NT2/D1 (cell line): ENCODE measurements around the gene SOAT1.

ENCODE experiments used
- SUZ12 ChIP-seq: IDR thresholded peaks from 2 replicates; pipeline ENCODE4 v1.6.1; 2011; ENCODE audit not compliant: insufficient read length, insufficient read depth; ENCODE audit errors: extremely low read depth
- YY1 ChIP-seq: IDR thresholded peaks from 2 replicates; pipeline ENCODE4 v1.6.1; 2011; ENCODE audit not compliant: insufficient read length, insufficient read depth
- ZNF274 ChIP-seq: IDR thresholded peaks from 2 replicates; pipeline ENCODE4 v1.6.1; 2011; ENCODE audit warnings: mild to moderate bottlenecking, low read depth, low read length

GRCh38 chr1:179327679-179328078, 34.1 kb downstream of the SOAT1 start:
- TF ChIP-seq ZNF274 (no peak), YY1 (no peak), SUZ12 (no peak)
